Astrocyte of the spinal cord (primary cell): Measurements from ENCODE around the gene KCNK17.

Experiments used
- DNase-seq: peaks from one replicate; pipeline ENCODE4 v3.0.0; 2011; ENCODE audit warnings: low read depth, low spot score
- H3K4me3 ChIP-seq: 2 replicates; pipeline ENCODE4 v1.5.1; 2011; ENCODE audit warnings: low read depth, mild to moderate bottlenecking, low read length, moderate library complexity
- in situ Hi-C: cut with HindIII; loops from 2 replicates; pipeline ENCODE4 v1.10.0; 2017; ENCODE audit warnings: low sequenced_read_pairs
- TF ChIP-seq, protein P1 (sequence below): IDR thresholded peaks from 2 replicates; pipeline ENCODE4 v1.5.1; 2012; ENCODE audit warnings: low read depth, mild to moderate bottlenecking, low read length, inconsistent platforms

KCNK17 gene

DNA sequence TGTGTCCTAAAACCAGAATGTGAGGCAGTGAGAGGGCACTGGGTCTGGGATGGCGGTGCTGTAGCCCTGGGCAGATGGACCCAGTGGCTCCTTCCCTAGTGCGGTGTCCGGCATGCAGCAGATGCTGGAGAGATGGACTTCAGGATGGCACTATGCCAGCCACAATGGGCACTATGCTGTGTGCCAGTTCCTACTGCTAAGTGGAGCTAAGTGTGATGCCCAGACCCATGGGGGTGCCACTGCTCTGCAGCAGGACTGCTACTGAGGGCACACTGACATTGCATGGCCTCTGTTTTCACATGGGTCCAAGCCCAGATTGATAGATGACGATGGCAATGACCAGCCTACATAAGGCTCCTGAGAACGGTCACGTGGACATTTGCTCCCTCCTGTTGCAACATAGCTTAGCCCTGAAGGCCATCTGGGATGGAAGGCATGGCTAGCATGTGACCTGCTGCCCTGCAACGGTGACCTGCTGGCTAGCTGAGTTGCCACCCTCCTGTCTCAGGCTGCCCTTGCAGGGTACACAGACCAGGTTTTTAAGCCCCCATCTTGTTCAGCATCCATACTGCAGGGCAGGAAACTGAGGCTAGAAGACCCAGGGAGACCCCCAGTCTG, 39.6 kb upstream of the KCNK17 start:
- H3K4me3 ChIP-seq: no peak overlapping the region
- in situ Hi-C loops: no loop called here
- no peak for DNase-seq
- TF ChIP-seq, protein P1, sequence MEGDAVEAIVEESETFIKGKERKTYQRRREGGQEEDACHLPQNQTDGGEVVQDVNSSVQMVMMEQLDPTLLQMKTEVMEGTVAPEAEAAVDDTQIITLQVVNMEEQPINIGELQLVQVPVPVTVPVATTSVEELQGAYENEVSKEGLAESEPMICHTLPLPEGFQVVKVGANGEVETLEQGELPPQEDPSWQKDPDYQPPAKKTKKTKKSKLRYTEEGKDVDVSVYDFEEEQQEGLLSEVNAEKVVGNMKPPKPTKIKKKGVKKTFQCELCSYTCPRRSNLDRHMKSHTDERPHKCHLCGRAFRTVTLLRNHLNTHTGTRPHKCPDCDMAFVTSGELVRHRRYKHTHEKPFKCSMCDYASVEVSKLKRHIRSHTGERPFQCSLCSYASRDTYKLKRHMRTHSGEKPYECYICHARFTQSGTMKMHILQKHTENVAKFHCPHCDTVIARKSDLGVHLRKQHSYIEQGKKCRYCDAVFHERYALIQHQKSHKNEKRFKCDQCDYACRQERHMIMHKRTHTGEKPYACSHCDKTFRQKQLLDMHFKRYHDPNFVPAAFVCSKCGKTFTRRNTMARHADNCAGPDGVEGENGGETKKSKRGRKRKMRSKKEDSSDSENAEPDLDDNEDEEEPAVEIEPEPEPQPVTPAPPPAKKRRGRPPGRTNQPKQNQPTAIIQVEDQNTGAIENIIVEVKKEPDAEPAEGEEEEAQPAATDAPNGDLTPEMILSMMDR: no peak

DNA sequence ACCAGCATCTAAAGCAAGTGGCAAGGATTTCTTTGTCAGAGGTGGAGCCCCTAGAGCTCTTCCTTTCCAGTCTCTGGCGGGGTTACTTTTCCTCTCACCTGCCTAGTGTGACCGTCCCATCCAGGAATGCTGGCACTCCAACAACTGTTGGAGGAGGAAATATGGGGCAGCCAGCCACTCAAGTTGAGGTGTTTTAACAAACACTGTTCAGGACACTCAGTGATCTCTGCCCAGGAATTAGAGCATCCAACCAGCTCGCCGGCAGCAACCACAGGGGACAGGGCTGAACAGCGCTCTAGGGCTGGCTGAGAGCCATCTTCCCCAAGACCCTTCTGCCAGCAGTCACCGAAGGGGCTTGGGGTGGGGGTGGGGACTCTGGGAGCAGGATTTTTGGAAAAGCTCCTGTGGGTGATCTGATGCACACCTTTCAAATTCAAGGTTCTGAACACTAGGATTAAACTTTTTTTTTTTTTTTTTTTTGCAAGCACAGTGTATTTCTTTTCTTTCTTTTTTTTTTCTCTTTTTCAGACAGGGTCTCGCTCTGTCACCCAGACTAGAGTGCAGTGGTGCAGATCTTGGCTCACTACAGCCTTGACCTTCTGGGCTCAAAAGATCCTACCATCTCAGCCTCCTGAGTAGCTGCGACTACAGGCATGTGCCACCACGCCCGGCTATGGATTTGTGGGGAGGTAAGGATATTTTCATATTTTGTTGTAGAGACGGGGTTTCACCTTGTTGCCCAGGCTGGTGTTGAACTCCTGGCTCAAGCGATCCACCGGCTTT, 36.7 kb upstream of the KCNK17 start:
- H3K4me3 ChIP-seq: no peak overlapping the region
- in situ Hi-C loops: no loop called here

DNA sequence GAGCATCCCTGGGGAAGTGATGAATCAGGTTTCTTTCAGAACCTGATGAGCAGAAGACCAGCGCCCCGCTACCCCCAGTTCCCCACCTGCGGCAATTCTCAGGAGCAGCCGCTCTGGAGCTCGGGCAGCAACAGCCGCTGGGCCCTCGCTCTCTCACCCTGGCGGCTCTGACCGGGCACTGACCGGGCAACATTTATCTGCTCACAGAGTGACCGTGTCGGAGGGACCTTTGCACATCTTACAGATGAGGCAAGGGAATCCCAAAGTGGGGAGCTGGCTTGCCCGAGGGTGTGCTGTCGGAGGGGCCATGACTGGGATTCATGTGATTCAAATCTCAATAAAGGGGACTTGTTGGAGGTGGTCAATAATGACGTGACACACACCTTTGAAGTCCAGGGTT, 34.5 kb upstream of the KCNK17 start:
- TF ChIP-seq, protein P1: no peak
- H3K4me3 ChIP-seq: no peak overlapping the region
- in situ Hi-C loops: no loop called here
- DNase-seq: no peak

More for the DNA sequence above, 36.7 kb upstream of the KCNK17 start:
- DNase-seq: no peak
- TF ChIP-seq, protein P1: no peak

DNA sequence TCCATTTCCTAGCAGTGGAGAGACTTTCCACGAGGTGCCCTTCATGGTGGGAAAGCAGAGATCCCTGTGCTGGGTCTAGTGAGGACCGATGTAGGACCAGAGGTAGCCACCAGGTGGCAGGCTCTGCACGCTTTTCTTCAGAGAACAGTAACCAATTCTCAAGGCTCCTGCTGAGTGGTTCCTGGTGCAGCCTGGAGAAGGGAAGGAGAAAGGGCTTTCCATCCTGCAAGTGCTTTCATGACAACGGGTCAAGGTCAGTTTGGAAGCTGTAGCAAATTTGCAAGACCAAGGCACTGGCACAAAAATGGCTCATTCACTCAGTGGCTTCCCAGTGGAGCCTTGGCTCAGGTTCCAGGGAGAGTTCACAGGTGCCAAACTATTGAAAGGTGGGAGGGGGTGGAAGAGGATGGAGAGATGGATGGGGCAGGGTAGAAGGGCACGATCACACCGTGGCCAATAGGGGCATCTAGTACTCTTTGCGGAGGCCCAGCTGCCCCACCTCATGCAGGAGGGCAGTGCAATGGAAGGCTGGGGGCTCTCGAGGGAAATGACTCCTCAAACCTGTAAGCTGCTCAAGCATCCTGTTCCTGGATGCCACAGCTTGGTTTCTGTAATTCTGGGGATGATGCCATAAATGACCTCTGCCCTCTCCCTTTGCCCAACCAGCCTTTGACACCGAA, 33.8 kb upstream of the KCNK17 start:
- no peak overlapping the region for H3K4me3 ChIP-seq
- in situ Hi-C loops: no loop called here

DNA sequence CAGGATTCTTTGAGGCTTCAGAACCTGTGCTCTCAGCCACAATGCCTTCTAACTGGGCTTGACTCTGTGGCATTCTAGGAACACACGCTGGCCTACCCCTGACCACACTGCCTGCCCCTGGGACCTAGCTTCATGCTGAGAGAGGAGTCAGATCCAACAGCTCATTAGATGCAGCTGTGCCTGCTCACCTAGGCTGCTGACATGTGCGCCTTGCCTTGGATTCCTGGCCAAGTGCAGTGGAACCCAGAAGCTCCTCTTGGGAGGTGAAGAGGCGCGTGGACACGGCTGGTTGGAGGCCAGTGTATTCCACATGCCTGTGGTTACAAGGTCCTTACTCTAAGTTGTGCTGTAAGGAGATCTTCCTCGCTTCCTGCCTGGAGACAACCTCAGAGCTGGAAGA, 33.0 kb upstream of the KCNK17 start:
- no peak for DNase-seq
- TF ChIP-seq, protein P1: no peak
- in situ Hi-C loops: no loop called here

More for the DNA sequence above, 33.8 kb upstream of the KCNK17 start:
- TF ChIP-seq, protein P1: peak; percentile 94
- peak; percentile 63 for DNase-seq

DNA sequence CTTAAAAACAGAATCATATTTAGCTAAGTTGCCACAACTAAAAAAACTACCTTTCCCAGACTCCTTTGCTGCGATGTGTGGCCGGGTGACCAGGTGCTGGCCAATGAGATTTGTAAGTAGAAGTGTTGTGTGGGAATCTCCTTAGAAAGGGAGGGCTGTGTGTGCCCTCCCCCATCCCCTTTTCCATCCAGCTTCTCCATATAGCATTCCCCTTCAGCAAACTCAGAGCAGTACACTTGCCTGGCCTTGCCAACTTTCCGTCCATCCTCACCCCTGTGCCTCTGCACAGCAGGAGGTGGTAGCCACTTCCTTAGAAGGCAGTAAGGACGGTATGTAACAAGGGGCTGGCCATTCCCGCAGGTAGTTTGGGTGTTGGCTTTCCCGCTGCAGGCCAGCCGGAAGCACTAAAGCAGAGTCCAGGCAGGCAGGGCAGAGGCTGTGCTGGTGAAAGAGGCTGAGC, 30.6 kb upstream of the KCNK17 start:
- TF ChIP-seq, protein P1: no peak
- no peak for DNase-seq
- no peak overlapping the region for H3K4me3 ChIP-seq
- in situ Hi-C loops: no loop called here

More for the DNA sequence above, 33.0 kb upstream of the KCNK17 start:
- no peak overlapping the region for H3K4me3 ChIP-seq
